ENCODE results near the gene ENO2. TPM values are rescaled to one million over a fixed set of nuclear protein-coding genes. Genes with fewer than 3 reads are reported as not detected.
"Not testable (repeated sequence)": the region's sequence is repeated elsewhere in the genome, so short reads cannot be mapped to it uniquely, and the experiment has no call there.

ENO2 gene
- total RNA-seq, 4 donors from 2014 or later = 28.7 to 49.7 (median 40.0) TPM

- WGBS = 90% methylated on average over 11 of the region's 11 CpGs
- DNase-seq (ENCODE audit: extremely low spot score) = no peak
- Histone ChIP-seq H3K27me3 (no peaks in the 10 kb centered on the region), H3K36me3 (peaks cover 9 to 33% (median 21%) of the 10 kb centered on the region in 4 donors), H3K9me3 (no peaks in the 10 kb centered on the region), H3K27ac (replicated peaks in 1 of 4) (no peak overlapping the region), H3K4me1 (no peaks in the 10 kb centered on the region), H3K4me3 (no peak overlapping the region)
- TF ChIP-seq POLR2A (IDR thresholded peaks at IDR 0.05; ENCODE audit: low read depth) = no peak
- intact Hi-C loops (cut with DNase I) = no loop called here
Measured at GRCh38 chr12:6883683-6884082, 30.7 kb upstream of the ENO2 start.

GRCh38 chr12:6884539-6884938, 29.8 kb upstream of the ENO2 start:
- 72% methylated on average over 21 of the region's 22 CpGs for WGBS
- no peaks in the 10 kb centered on the region for H3K9me3 ChIP-seq
- DNase-seq (ENCODE audit: extremely low spot score) = no peak
- peaks cover 9 to 33% (median 21%) of the 10 kb centered on the region in 4 donors for H3K36me3 ChIP-seq
- TF ChIP-seq POLR2AphosphoS5 (IDR thresholded peaks at IDR 0.05) = no peak
- no peak for TF ChIP-seq EP300 (IDR thresholded peaks at IDR 0.05)
- no peak for TF ChIP-seq POLR2A (IDR thresholded peaks at IDR 0.05; ENCODE audit: low read depth)
- no peak for TF ChIP-seq CTCF (IDR thresholded peaks at IDR 0.05)
- H3K27ac ChIP-seq (replicated peaks in 1 of 4) = no peak overlapping the region
- H3K4me3 ChIP-seq = no peak overlapping the region
- H3K27me3 ChIP-seq = no peaks in the 10 kb centered on the region
- no peaks in the 10 kb centered on the region for H3K4me1 ChIP-seq
- intact Hi-C loops (cut with DNase I) = no loop called here

- H3K9me3 ChIP-seq; H3K4me3 ChIP-seq; DNase-seq (ENCODE audit: extremely low spot score); H3K27ac ChIP-seq (replicated peaks in 1 of 4); H3K27me3 ChIP-seq; intact Hi-C loops (cut with DNase I): not testable (repeated sequence)
- Histone ChIP-seq H3K36me3 (peaks cover 9 to 33% (median 21%) of the 10 kb centered on the region in 4 donors), H3K4me1 (peaks cover 0 to 12% (median 9%) of the 10 kb centered on the region in 4 donors)
- WGBS = 80% methylated on average over 10 of the region's 15 CpGs
Measured at GRCh38 chr12:6886206-6886999, 28.0 kb upstream of the ENO2 start.

- TF ChIP-seq POLR2AphosphoS5 (IDR thresholded peaks at IDR 0.05) (no peak), POLR2A (IDR thresholded peaks at IDR 0.05; ENCODE audit: low read depth) (no peak), EP300 (IDR thresholded peaks at IDR 0.05) (no peak), CTCF (IDR thresholded peaks at IDR 0.05) (no peak)
Measured at GRCh38 chr12:6887460-6887859, 26.9 kb upstream of the ENO2 start.

GRCh38 chr12:6888360-6888759, 26.0 kb upstream of the ENO2 start:
- Histone ChIP-seq H3K4me3 (no peak overlapping the region), H3K27ac (replicated peaks in 1 of 4) (no peak overlapping the region), H3K4me1 (peaks cover 0 to 22% (median 16%) of the 10 kb centered on the region in 4 donors), H3K27me3 (no peaks in the 10 kb centered on the region), H3K9me3 (no peaks in the 10 kb centered on the region), H3K36me3 (peaks cover 9 to 23% (median 15%) of the 10 kb centered on the region in 4 donors)
- WGBS = 97% methylated on average over 2 of the region's 2 CpGs
- no peak for DNase-seq (ENCODE audit: extremely low spot score)
- intact Hi-C loops (cut with DNase I) = no loop called here
- TF ChIP-seq POLR2AphosphoS5 (IDR thresholded peaks at IDR 0.05) (no peak), CTCF (IDR thresholded peaks at IDR 0.05) (no peak), EP300 (IDR thresholded peaks at IDR 0.05) (no peak), POLR2A (IDR thresholded peaks at IDR 0.05; ENCODE audit: low read depth) (no peak)

More at GRCh38 chr12:6887460-6887859, 26.9 kb upstream of the ENO2 start:
- Histone ChIP-seq H3K36me3 (peaks cover 9 to 32% (median 19%) of the 10 kb centered on the region in 4 donors), H3K27ac (replicated peaks in 1 of 4) (no peak overlapping the region), H3K4me1 (peaks cover 0 to 22% (median 16%) of the 10 kb centered on the region in 4 donors), H3K9me3 (no peaks in the 10 kb centered on the region), H3K4me3 (no peak overlapping the region), H3K27me3 (no peaks in the 10 kb centered on the region)
- WGBS = 82% methylated on average over 8 of the region's 8 CpGs
- no peak for DNase-seq (ENCODE audit: extremely low spot score)
- intact Hi-C loops (cut with DNase I) = no loop called here

GRCh38 chr12:6888794-6889193, 25.6 kb upstream of the ENO2 start:
- H3K4me3 ChIP-seq; H3K27me3 ChIP-seq; intact Hi-C loops (cut with DNase I); H3K9me3 ChIP-seq; DNase-seq (ENCODE audit: extremely low spot score); H3K27ac ChIP-seq (replicated peaks in 1 of 4): not testable (repeated sequence)
- Histone ChIP-seq H3K36me3 (peaks cover 5 to 19% (median 11%) of the 10 kb centered on the region in 4 donors), H3K4me1 (peaks cover 0 to 22% (median 16%) of the 10 kb centered on the region in 4 donors)
- 70% methylated on average over 7 of the region's 7 CpGs for WGBS

GRCh38 chr12:6889775-6890573, 24.4 kb upstream of the ENO2 start:
- H3K36me3 ChIP-seq; intact Hi-C loops (cut with DNase I); H3K27me3 ChIP-seq; H3K9me3 ChIP-seq; DNase-seq (ENCODE audit: extremely low spot score): not testable (repeated sequence)
- Histone ChIP-seq H3K27ac (replicated peaks in 1 of 4) (peak overlapping the region; percentile 88 to 94 (median 88)), H3K4me3 (peak overlapping the region in 1 of 4 donors; percentile 56), H3K4me1 (peaks cover 0 to 22% (median 16%) of the 10 kb centered on the region in 4 donors)
- WGBS = 92% methylated on average over 21 of the region's 21 CpGs
